Measurements from ENCODE around the gene TMPRSS4.

The TMPRSS4 gene

DNA sequence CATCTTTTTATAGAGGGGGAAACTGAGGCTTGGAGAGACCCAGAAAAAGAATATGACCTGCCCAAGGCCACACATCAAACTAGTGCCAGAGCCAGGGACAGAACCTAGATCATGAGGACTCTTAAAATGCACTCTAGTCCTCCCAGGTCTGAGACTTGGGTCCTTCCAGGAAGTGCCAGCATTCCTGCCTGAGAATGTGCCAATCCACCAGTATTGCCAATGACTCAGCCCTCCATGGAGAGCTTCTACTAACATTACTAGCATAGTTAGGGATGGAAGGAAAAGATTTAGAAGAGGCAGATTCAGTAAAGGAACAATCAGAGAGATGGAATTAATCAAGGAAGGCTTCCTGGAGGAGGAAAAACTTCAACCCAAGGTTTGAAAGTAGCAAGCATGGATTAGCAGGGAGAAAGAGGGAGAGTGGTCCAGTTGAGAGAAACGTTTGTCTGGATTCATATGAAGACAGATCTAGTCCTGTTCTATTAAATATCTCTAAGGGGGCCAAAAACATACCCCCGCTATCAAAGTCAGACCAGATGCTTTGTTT lies 30.0 kb downstream of the TMPRSS4 start:
- no peak for DNase-seq
- H3K9me3 ChIP-seq (ENCODE audit: severe bottlenecking): no peaks in the 10 kb centered on the region
- no peaks in the 10 kb centered on the region for H3K27me3 ChIP-seq (ENCODE audit: insufficient read depth, low read depth, severe bottlenecking)
- H3K27ac ChIP-seq: no peak overlapping the region
- TF ChIP-seq, protein P1, sequence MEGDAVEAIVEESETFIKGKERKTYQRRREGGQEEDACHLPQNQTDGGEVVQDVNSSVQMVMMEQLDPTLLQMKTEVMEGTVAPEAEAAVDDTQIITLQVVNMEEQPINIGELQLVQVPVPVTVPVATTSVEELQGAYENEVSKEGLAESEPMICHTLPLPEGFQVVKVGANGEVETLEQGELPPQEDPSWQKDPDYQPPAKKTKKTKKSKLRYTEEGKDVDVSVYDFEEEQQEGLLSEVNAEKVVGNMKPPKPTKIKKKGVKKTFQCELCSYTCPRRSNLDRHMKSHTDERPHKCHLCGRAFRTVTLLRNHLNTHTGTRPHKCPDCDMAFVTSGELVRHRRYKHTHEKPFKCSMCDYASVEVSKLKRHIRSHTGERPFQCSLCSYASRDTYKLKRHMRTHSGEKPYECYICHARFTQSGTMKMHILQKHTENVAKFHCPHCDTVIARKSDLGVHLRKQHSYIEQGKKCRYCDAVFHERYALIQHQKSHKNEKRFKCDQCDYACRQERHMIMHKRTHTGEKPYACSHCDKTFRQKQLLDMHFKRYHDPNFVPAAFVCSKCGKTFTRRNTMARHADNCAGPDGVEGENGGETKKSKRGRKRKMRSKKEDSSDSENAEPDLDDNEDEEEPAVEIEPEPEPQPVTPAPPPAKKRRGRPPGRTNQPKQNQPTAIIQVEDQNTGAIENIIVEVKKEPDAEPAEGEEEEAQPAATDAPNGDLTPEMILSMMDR (IDR thresholded peaks at IDR 0.05; ENCODE audit: low read depth, low read length): no peak
- no peaks in the 10 kb centered on the region for H3K36me3 ChIP-seq
- no peak overlapping the region for H3K4me3 ChIP-seq (ENCODE audit: low read depth, low read length)

DNA sequence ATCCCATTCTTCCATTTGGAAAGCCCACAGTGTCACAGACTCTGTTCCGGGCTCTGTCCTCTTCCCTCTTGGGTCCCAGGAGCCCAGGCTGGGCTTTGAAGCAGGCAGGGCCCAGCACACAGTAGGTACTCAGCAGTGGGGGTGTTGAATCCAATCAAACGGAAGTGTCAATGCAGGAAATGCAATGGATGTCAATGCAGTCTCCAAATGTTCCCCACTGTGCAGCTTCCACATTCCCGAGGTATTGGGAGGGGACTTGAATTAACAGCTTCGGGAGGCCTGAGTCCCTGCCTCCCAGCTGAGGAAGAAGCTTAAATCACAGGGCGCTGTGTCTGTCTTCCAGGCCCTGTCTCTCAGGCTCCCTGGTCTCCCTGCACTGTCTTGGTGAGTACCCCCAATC lies 31.6 kb downstream of the TMPRSS4 start:
- Histone ChIP-seq H3K4me3 (ENCODE audit: low read depth, low read length) (no peak overlapping the region), H3K27me3 (ENCODE audit: insufficient read depth, low read depth, severe bottlenecking) (no peaks in the 10 kb centered on the region), H3K9me3 (ENCODE audit: severe bottlenecking) (no peaks in the 10 kb centered on the region), H3K27ac (no peak overlapping the region), H3K36me3 (no peaks in the 10 kb centered on the region)
- no peak for DNase-seq
- TF ChIP-seq, protein P1 (IDR thresholded peaks at IDR 0.05; ENCODE audit: low read depth, low read length): no peak

DNA sequence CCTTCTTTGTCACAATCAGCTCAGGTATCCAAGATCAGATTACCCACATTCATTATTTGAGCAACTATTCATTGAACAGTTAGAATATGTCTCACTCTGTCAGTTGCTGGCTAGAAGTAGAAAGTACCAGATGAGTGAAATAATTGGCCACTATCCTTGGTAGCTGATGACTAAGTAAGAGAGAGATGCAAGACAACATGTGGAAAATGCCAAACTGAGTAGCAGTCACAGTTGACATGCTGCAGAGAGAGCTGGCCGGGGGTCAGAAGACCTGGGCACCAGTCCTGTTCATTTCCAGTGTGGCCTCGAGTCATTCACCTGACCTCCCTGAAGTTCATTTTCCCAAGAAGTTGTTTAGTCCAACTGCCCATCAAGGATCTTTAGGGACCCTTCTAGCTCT lies 32.4 kb downstream of the TMPRSS4 start:
- H3K36me3 ChIP-seq: no peaks in the 10 kb centered on the region
- H3K27me3 ChIP-seq (ENCODE audit: insufficient read depth, low read depth, severe bottlenecking): no peaks in the 10 kb centered on the region
- no peaks in the 10 kb centered on the region for H3K9me3 ChIP-seq (ENCODE audit: severe bottlenecking)
- H3K4me3 ChIP-seq (ENCODE audit: low read depth, low read length): no peak overlapping the region
- no peak overlapping the region for H3K27ac ChIP-seq
- no peak for DNase-seq
- TF ChIP-seq, protein P1 (IDR thresholded peaks at IDR 0.05; ENCODE audit: low read depth, low read length): no peak

DNA sequence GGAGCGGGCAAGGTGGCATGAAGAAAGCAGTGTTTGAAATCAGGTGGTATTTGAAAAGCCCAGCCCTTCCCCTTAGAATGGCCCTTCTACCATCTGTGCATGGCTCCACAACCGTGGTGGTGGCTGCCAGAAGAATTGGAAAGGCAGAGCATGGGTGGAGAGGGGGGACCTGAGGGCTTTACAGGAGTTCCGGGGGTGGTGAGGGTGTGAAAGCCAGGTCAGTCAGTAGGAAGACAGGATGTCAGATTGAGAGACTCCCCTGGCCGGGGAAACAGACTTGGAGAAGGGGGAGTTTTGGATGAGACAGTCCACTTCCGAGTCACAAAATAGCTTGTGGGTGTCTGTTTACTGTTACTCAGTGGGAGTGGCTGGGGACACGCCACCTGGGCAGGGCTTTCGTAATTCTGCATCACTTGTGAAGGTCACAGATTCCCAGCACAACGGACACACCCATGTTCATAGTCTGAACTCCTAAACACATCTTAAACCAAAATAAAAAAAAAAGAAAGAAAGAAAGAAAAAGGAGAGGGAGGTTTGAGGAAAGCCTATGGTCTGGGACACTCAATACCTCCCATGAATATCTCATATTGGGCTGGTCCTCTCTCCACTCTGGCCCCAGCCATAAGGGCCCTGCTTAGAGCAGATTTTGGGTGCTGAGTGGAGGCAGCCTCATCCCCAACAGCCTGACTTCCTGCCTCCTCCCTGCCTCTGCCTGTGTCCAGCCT lies 34.3 kb downstream of the TMPRSS4 start:
- TF ChIP-seq, protein P1 (IDR thresholded peaks at IDR 0.05; ENCODE audit: low read depth, low read length): no peak
- no peak overlapping the region for H3K27ac ChIP-seq
- no peak for DNase-seq

DNA sequence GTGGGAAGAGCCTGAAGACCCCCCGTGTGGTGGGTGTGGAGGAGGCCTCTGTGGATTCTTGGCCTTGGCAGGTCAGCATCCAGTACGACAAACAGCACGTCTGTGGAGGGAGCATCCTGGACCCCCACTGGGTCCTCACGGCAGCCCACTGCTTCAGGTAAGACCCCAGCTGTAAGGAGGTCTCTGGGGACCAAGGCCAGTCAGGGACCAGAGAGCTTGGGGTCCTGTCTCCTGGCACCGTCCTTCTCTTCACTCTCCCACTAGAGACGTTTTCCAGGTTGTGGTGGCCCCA lies 34.8 kb downstream of the TMPRSS4 start:
- Histone ChIP-seq H3K36me3 (no peaks in the 10 kb centered on the region), H3K9me3 (ENCODE audit: severe bottlenecking) (no peaks in the 10 kb centered on the region), H3K27ac (no peak overlapping the region), H3K27me3 (ENCODE audit: insufficient read depth, low read depth, severe bottlenecking) (no peaks in the 10 kb centered on the region), H3K4me3 (ENCODE audit: low read depth, low read length) (no peak overlapping the region)
- no peak for DNase-seq
- TF ChIP-seq, protein P1 (IDR thresholded peaks at IDR 0.05; ENCODE audit: low read depth, low read length): no peak

More for the DNA sequence above, 34.3 kb downstream of the TMPRSS4 start:
- Histone ChIP-seq H3K27me3 (ENCODE audit: insufficient read depth, low read depth, severe bottlenecking) (no peaks in the 10 kb centered on the region), H3K36me3 (no peaks in the 10 kb centered on the region), H3K9me3 (ENCODE audit: severe bottlenecking) (no peaks in the 10 kb centered on the region), H3K4me3 (ENCODE audit: low read depth, low read length) (no peak overlapping the region)

Measured in WERI-Rb-1 (cell line).